ENCODE data around the gene TTLL10.

DNA sequence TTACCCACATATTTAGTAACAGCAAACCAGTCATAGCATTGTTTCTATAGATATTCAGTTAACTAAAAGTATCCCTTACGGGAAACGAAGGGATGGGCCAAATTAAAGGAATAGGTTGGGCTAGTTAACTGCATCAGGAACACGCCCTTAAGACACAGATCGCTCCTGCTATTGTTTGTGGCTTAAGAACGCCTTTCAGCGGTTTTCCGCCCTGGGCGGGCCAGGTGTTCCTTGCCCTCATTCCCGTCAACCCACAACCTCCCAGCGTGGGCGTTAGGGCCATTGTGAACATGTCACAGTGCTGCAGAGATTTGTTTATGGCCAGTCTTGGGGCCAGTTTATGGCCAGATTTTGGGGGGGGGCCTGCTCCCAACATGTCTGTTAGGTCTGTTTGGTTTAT is 18.1 kb downstream of the TTLL10 start:
- TF ChIP-seq, protein P1, sequence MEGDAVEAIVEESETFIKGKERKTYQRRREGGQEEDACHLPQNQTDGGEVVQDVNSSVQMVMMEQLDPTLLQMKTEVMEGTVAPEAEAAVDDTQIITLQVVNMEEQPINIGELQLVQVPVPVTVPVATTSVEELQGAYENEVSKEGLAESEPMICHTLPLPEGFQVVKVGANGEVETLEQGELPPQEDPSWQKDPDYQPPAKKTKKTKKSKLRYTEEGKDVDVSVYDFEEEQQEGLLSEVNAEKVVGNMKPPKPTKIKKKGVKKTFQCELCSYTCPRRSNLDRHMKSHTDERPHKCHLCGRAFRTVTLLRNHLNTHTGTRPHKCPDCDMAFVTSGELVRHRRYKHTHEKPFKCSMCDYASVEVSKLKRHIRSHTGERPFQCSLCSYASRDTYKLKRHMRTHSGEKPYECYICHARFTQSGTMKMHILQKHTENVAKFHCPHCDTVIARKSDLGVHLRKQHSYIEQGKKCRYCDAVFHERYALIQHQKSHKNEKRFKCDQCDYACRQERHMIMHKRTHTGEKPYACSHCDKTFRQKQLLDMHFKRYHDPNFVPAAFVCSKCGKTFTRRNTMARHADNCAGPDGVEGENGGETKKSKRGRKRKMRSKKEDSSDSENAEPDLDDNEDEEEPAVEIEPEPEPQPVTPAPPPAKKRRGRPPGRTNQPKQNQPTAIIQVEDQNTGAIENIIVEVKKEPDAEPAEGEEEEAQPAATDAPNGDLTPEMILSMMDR (IDR thresholded peaks at IDR 0.05): no peak
- TF ChIP-seq POLR2A (IDR thresholded peaks at IDR 0.05): no peak

Data from vagina (tissue), 2 donors.